LNCAP (cell line): Measurements from ENCODE around the gene ACER3.

ENCODE experiments used
- TF ChIP-seq, protein P1 (sequence below): fragments of 450-650 bp; IDR thresholded peaks from 2 replicates; pipeline ENCODE4 v1.5.1; 2017; ENCODE audit warnings: mild to moderate bottlenecking

Gene ACER3

DNA sequence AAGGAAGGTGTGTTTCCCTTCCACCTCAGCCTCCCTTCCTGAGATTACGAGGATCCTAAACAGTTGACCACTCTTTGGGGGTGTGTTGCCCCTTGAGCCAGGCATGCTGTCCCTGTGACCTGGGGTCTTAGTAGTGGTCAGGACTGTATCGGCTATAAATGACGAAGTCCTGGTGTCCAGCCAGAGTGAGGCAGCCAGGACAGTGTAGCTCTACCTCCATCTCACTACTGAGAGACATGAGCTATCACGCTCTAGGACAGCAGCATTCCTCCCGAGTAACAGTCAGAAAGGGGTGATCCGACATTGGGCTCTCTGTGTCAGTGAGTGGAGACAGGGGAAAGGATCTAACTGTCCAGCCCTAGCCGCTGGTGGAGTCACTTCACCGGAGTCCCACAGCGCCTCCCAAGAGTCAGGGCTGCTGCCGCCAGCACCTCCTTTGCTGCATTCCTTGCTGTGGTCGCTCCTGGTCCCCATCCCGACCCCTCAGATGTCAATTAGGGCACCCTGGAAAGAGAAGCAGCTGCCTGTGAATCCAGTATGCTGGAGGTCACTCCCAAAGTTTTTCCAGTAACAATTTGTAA, 170.2 kb downstream of the ACER3 start:
- TF ChIP-seq, protein P1, sequence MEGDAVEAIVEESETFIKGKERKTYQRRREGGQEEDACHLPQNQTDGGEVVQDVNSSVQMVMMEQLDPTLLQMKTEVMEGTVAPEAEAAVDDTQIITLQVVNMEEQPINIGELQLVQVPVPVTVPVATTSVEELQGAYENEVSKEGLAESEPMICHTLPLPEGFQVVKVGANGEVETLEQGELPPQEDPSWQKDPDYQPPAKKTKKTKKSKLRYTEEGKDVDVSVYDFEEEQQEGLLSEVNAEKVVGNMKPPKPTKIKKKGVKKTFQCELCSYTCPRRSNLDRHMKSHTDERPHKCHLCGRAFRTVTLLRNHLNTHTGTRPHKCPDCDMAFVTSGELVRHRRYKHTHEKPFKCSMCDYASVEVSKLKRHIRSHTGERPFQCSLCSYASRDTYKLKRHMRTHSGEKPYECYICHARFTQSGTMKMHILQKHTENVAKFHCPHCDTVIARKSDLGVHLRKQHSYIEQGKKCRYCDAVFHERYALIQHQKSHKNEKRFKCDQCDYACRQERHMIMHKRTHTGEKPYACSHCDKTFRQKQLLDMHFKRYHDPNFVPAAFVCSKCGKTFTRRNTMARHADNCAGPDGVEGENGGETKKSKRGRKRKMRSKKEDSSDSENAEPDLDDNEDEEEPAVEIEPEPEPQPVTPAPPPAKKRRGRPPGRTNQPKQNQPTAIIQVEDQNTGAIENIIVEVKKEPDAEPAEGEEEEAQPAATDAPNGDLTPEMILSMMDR: no peak

GRCh38 chr11:77031599-77031998, 170.9 kb downstream of the ACER3 start:
- TF ChIP-seq, protein P1: no peak

DNA sequence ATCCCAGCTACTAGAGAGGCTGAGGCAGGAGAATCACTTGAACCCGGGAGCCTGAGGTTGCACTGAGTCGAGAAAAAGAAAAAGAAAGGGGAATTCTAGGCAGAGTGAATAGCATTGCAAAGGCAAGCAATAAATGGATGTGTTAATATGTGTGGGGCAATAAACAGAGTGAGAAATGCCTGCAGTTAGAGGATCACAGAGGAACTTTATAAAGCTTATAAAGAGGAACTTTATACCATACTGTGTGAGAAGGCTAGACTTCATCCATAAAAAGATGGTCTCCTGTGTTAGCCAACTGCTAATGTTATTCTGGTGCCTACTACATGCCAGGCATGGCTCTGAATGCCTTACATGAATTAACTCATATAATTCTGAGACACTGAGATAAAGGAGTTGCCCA, 174.3 kb downstream of the ACER3 start:
- TF ChIP-seq, protein P1: no peak

GRCh38 chr11:77035580-77035979, 174.9 kb downstream of the ACER3 start:
- TF ChIP-seq, protein P1: no peak

DNA sequence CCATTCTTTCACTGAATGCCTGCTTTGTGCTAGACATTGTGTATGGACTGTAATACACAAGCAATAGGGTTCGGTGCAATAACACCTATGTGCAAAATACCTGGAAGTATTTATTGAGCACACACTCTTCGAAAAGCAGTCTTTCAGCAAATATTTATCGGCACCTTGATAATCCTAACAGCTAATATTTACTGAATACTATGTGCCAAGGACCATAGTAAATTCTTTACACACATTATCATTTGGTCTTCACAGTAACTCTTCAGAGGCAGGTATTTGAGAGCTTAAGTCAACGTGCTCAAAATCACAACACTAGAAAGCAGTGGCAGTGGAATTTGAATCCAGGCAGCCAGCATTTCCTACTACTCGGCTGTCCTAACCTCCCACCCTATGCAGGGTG, 175.7 kb downstream of the ACER3 start:
- TF ChIP-seq, protein P1: no peak

GRCh38 chr11:77037057-77037456, 176.3 kb downstream of the ACER3 start:
- TF ChIP-seq, protein P1: no peak

- TF ChIP-seq, protein P1: no peak
Measured at GRCh38 chr11:77038029-77038824, 177.5 kb downstream of the ACER3 start.
